Muscle of back (tissue), 13 donors: Measurements from ENCODE around the gene COPS3. TPM values are rescaled to one million over a fixed set of nuclear protein-coding genes. Genes with fewer than 3 reads are reported as not detected.

Source experiments
- DNase-seq, 3 donors: peaks; one replicate each; pipeline versions ENCODE4 v3.0.0 to v3.0.0-alpha.2; 2013
- long read RNA-seq, 9 donors: transcript quantifications; one replicate each; lab custom pipeline, GENCODE V29; 2026
- polyA plus RNA-seq, 10 donors: library from polyadenylated mRNA; unstranded; fragments of 120-200 nt; gene quantifications; one replicate each; pipeline ENCODE4 v1.2.1, GENCODE V29; 2013; ENCODE audit not compliant: insufficient read length in 10 of 10

Gene COPS3
- polyA plus RNA-seq = 10 to 100 TPM; 69.2 to 89.4 (median 73.7) TPM
- long read RNA-seq, donor 1, transcript COPS3-201 (12 exons, 1,641 nt) = major isoform, 18 of 25 reads
- long read RNA-seq, donor 1, partial matches to known transcripts = 5 of 25 reads
- long read RNA-seq, donor 1, other reads (novel, unspliced or antisense) = 0 of 25 reads
- long read RNA-seq, donor 2, transcript COPS3-201 (12 exons, 1,641 nt) = major isoform, 16 of 19 reads
- long read RNA-seq, donor 2, partial matches to known transcripts = 0 of 19 reads
- long read RNA-seq, donor 2, other reads (novel, unspliced or antisense) = 0 of 19 reads
- long read RNA-seq, donor 3 = 0 reads
- long read RNA-seq, donor 4, transcript COPS3-201 (12 exons, 1,641 nt) = major isoform, 14 of 16 reads
- long read RNA-seq, donor 4, partial matches to known transcripts = 0 of 16 reads
- long read RNA-seq, donor 4, other reads (novel, unspliced or antisense) = 0 of 16 reads
- long read RNA-seq, donor 5, transcript COPS3-201 (12 exons, 1,641 nt) = major isoform, 18 of 20 reads
- long read RNA-seq, donor 5, partial matches to known transcripts = 0 of 20 reads
- long read RNA-seq, donor 5, other reads (novel, unspliced or antisense) = 0 of 20 reads
- long read RNA-seq, donor 6, transcript COPS3-201 (12 exons, 1,641 nt) = major isoform, 26 of 27 reads
- long read RNA-seq, donor 6, partial matches to known transcripts = 0 of 27 reads
- long read RNA-seq, donor 6, other reads (novel, unspliced or antisense) = 0 of 27 reads
- long read RNA-seq, donor 7, transcript COPS3-201 (12 exons, 1,641 nt) = major isoform, 9 of 10 reads
- long read RNA-seq, donor 7, partial matches to known transcripts = 0 of 10 reads
- long read RNA-seq, donor 7, other reads (novel, unspliced or antisense) = 0 of 10 reads
- long read RNA-seq, donor 8, transcript COPS3-201 (12 exons, 1,641 nt) = major isoform, 5 of 10 reads
- long read RNA-seq, donor 8, partial matches to known transcripts = 0 of 10 reads
- long read RNA-seq, donor 8, other reads (novel, unspliced or antisense) = 5 of 10 reads
- long read RNA-seq, donor 9, partial matches to known transcripts = 0 of 2 reads
- long read RNA-seq, donor 9, other reads (novel, unspliced or antisense) = 0 of 2 reads

GRCh38 chr17:17280613-17281549 lies at the start of gene COPS3:
Gene COPS3, minus strand, starts transcription at chr17:17281246. Its CDS starts 60 bp downstream, at chr17:17281186.
- peak; percentile 98 to 99 (median 98) for DNase-seq

- no peak for DNase-seq
Measured at GRCh38 chr17:17328251-17328650, 47.2 kb upstream of the COPS3 start.

GRCh38 chr17:17326275-17326875 lies 45.3 kb upstream of the COPS3 start:
- no peak for DNase-seq

GRCh38 chr17:17325816-17326215 lies 44.8 kb upstream of the COPS3 start:
- DNase-seq = no peak

- DNase-seq = peak in 2 of 3 donors; percentile 28 to 32
Measured at GRCh38 chr17:17325228-17325627, 44.2 kb upstream of the COPS3 start.

GRCh38 chr17:17324616-17325015 lies 43.6 kb upstream of the COPS3 start:
- DNase-seq = no peak

GRCh38 chr17:17322516-17323510 lies 41.8 kb upstream of the COPS3 start:
- no peak for DNase-seq

GRCh38 chr17:17321356-17322025 lies 40.4 kb upstream of the COPS3 start:
- DNase-seq = no peak

GRCh38 chr17:17320911-17321220 lies 39.8 kb upstream of the COPS3 start:
- DNase-seq = no peak

- DNase-seq = no peak
Measured at GRCh38 chr17:17320188-17320910, 39.3 kb upstream of the COPS3 start.

- no peak for DNase-seq
Measured at GRCh38 chr17:17315142-17315821, 34.2 kb upstream of the COPS3 start.

GRCh38 chr17:17314501-17315071 lies 33.5 kb upstream of the COPS3 start:
- no peak for DNase-seq

- peak in 1 of 3 donors; percentile 30 for DNase-seq
Measured at GRCh38 chr17:17313350-17313991, 32.4 kb upstream of the COPS3 start.

- no peak for DNase-seq
Measured at GRCh38 chr17:17309356-17309755, 28.3 kb upstream of the COPS3 start.

GRCh38 chr17:17305281-17305801 lies 24.3 kb upstream of the COPS3 start:
- peak in 1 of 3 donors; percentile 36 for DNase-seq

GRCh38 chr17:17304521-17304985 lies 23.5 kb upstream of the COPS3 start:
- no peak for DNase-seq
